ENCODE results near the gene DOCK9. TPM values are rescaled to one million over a fixed set of nuclear protein-coding genes. Genes with fewer than 3 reads are reported as not detected.

Gene DOCK9
- total and polyA plus RNA-seq, 2 donors (not counting 3 experiments of a cell fraction or from before 2014, with no cell fraction given), result 147 to 323 TPM

DNA sequence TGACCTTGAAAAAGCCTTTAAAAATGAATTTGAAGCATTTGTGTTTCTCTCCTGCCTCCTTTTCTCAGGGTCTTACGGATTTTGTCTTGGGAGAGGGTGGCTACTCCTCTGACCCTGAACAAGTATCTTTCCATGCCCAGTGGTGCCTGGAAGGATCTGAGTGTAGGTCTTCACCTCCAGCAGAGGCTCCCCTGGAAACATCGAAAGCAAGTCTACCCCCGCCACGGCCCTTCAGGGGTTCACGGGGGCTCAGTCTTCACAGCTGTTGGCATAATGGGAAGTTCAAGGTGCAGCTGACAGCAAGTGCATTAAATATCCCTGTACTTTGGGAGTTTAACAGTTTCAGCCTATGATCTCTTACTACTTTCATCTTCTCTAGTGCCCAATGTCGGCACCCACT lies 182.6 kb downstream of the DOCK9 start:
- no peaks in the 10 kb centered on the region for H3K9me1 ChIP-seq (replicated peaks; ENCODE audit: control insufficient read depth, extremely low read depth, insufficient read depth, low read length)
- FAIRE-seq (no peak), DNase-seq (ENCODE audit: low read depth, low spot score) (no peak)
- H3K27me3 ChIP-seq (ENCODE audit: control insufficient read depth in 2 of 2, insufficient read depth in 2 of 2, low read length in 2 of 2), result no peaks in the 10 kb centered on the region
- H3K4me1 ChIP-seq (ENCODE audit: control insufficient read depth, extremely low read depth, insufficient read depth, low read length), result no peaks in the 10 kb centered on the region
- no peaks in the 10 kb centered on the region for H4K20me1 ChIP-seq (replicated peaks; ENCODE audit: control insufficient read depth, extremely low read depth, insufficient read depth, low read length)
- H3K4me3 ChIP-seq (replicated peaks in 1 of 3; ENCODE audit: insufficient read depth in 1 of 3, low read depth in 1 of 3, low read length in 3 of 3), result no peak overlapping the region
- H3K36me3 ChIP-seq (ENCODE audit: control insufficient read depth in 2 of 2, extremely low read depth in 1 of 2, insufficient read depth in 2 of 2, low read length in 2 of 2), result peaks cover 28 to 41% of the 10 kb centered on the region in 2 experiments
- no TSS peak for BruUV-seq (replicated peaks)
- TF ChIP-seq MYC (IDR thresholded peaks at IDR 0.05; ENCODE audit: low read depth, low read length) (no peak), POLR2A (IDR thresholded peaks at IDR 0.05; ENCODE audit: low read depth, low read length) (no peak), JUN (IDR thresholded peaks at IDR 0.05; ENCODE audit: borderline replicate concordance, insufficient read depth, insufficient read length, low read depth) (no peak), POLR2AphosphoS5 (IDR thresholded peaks at IDR 0.05; ENCODE audit: insufficient read depth, low read depth, low read length) (no peak), FOS (IDR thresholded peaks at IDR 0.05; ENCODE audit: borderline replicate concordance, insufficient read depth, low read length) (no peak), EZH2 (IDR thresholded peaks at IDR 0.05; ENCODE audit: borderline replicate concordance, low read depth, low read length, severe bottlenecking) (no peak), GATA2 (IDR thresholded peaks at IDR 0.05; ENCODE audit: insufficient read depth, insufficient read length, low read depth, low read length) (no peak)
- TF ChIP-seq, protein P1, sequence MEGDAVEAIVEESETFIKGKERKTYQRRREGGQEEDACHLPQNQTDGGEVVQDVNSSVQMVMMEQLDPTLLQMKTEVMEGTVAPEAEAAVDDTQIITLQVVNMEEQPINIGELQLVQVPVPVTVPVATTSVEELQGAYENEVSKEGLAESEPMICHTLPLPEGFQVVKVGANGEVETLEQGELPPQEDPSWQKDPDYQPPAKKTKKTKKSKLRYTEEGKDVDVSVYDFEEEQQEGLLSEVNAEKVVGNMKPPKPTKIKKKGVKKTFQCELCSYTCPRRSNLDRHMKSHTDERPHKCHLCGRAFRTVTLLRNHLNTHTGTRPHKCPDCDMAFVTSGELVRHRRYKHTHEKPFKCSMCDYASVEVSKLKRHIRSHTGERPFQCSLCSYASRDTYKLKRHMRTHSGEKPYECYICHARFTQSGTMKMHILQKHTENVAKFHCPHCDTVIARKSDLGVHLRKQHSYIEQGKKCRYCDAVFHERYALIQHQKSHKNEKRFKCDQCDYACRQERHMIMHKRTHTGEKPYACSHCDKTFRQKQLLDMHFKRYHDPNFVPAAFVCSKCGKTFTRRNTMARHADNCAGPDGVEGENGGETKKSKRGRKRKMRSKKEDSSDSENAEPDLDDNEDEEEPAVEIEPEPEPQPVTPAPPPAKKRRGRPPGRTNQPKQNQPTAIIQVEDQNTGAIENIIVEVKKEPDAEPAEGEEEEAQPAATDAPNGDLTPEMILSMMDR (IDR thresholded peaks at IDR 0.05; ENCODE audit: extremely low read depth in 1 of 2, insufficient read depth in 1 of 2, low read depth in 1 of 2, low read length in 2 of 2), result no peak
- TF ChIP-seq, protein P2, sequence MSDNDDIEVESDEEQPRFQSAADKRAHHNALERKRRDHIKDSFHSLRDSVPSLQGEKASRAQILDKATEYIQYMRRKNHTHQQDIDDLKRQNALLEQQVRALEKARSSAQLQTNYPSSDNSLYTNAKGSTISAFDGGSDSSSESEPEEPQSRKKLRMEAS (IDR thresholded peaks at IDR 0.05; ENCODE audit: insufficient read depth, insufficient read length), result no peak
- ChIA-PET POLR2A (no interaction called here), CTCF (interaction anchor here (1.5 kb wide), 1 partner anchor 45 kb away, joined by 4 read pairs; no protein-coding TSS in a partner anchor)
- H3K9me3 ChIP-seq (replicated peaks; ENCODE audit: control insufficient read depth, insufficient read depth, low read length), result no peaks in the 10 kb centered on the region
- no peak overlapping the region for H3K4me2 ChIP-seq (ENCODE audit: insufficient read depth, low read length)
- H3K79me2 ChIP-seq (ENCODE audit: control insufficient read depth, insufficient read depth, low read length), result no peaks in the 10 kb centered on the region
- H3K9ac ChIP-seq (replicated peaks; ENCODE audit: extremely low read depth, insufficient read depth, low read length), result no peak overlapping the region
- intact Hi-C loops (cut with micrococcal nuclease) (no loop called here), dilution Hi-C loops (cut with MboI; ENCODE audit: extremely low pct_ligation_motif_present, low sequenced_read_pairs) (no loop called here)
- no peak overlapping the region for H2AFZ ChIP-seq (ENCODE audit: low read depth, low read length)
- no peak overlapping the region for H3K27ac ChIP-seq (ENCODE audit: insufficient read depth, low read depth, low read length)

Data from endothelial cell of umbilical vein (primary cell).